Right lobe of liver (tissue), 6 donors: Measurements from ENCODE around the gene CDCP2. TPM values are rescaled to one million over a fixed set of nuclear protein-coding genes. Genes with fewer than 3 reads are reported as not detected.
"Not testable (repeated sequence)": the region's sequence is repeated elsewhere in the genome, so short reads cannot be mapped to it uniquely, and the experiment has no call there.

Source experiments
- ATAC-seq, 4 donors: fragments of 200-7000 bp; cut with Tn5 transposase; one replicate each; pipeline ENCODE4 v1.9.1; 2020; ENCODE audit warnings: mild to moderate bottlenecking in 4 of 4, moderate library complexity in 4 of 4
- DNase-seq, 3 donors: peaks; one replicate each; pipeline ENCODE4 v3.0.0-alpha.2; 2020
- H3K27ac ChIP-seq, 3 donors: fragments of 200-600 bp; one replicate each; pipeline ENCODE4 v1.8.0; 2022
- H3K27me3 ChIP-seq, 2 donors: fragments of 200-600 bp; one replicate each; pipeline ENCODE4 v1.8.0; 2022
- H3K36me3 ChIP-seq, 4 donors: fragments of 200-600 bp; sonication (generic) in 1 of 4; one replicate each; pipeline versions ENCODE4 v1.5.1 to v1.8.0; 2017 to 2022; ENCODE audit warnings: control low read depth in 1 of 4
- H3K4me1 ChIP-seq, 4 donors: fragments of 200-600 bp; sonication (generic) in 1 of 4; one replicate each; pipeline versions ENCODE4 v1.5.1 to v1.8.0; 2017 to 2022; ENCODE audit warnings: control low read depth in 1 of 4
- H3K4me3 ChIP-seq, 3 donors: fragments of 200-600 bp; one replicate each; pipeline ENCODE4 v1.8.0; 2022
- H3K9me3 ChIP-seq, 4 donors: fragments of 200-600 bp; sonication (generic) in 1 of 4; one replicate each; pipeline versions ENCODE4 v1.5.1 to v1.8.0; 2017 to 2022; ENCODE audit warnings: control low read depth in 1 of 4
- POLR2A ChIP-seq: fragments of 450-650 bp; IDR thresholded peaks from one replicate; pipeline ENCODE4 v1.6.1; 2017; ENCODE audit warnings: antibody characterized with exemption, mild to moderate bottlenecking
- WGBS: methylation state at CpG from one replicate; pipeline ENCODE4 v1.1.6; 2018; ENCODE audit warnings: low coverage, low lambda C conversion rate; ENCODE audit not compliant: insufficient coverage; ENCODE audit errors: missing lambda C conversion rate; 5-methylcytosine and 5-hydroxymethylcytosine counted together
- intact Hi-C, 2 donors: fragments of 100-400 bp; cut with DNase I; formaldehyde crosslinking; loops; one replicate each; pipeline versions ENCODE4 v1.11.2 to v1.14.1; 2022
- total RNA-seq, 6 experiments: library from RNA; depleted of rRNA in 2 of 6; stranded (reverse); fragments of >200 nt in 2 of 6; fragmentation: NEBNext Ultra II Directional in 3 of 6; extraction: Animal tissue kit (Norgen Biotek cat#: 25700) in 3 of 6; gene quantifications; one replicate each; pipeline versions ENCODE4 v1.1.0 to v1.2.4, GENCODE V29; 2016 to 2023
- TF ChIP-seq, protein P1 (sequence below), 4 donors: fragments of 200-600 bp in 3 of 4; fragments of 450-650 bp in 1 of 4; IDR thresholded peaks; one replicate each; pipeline versions ENCODE4 v1.5.1 to v1.8.0; 2016 to 2022; ENCODE audit warnings: antibody characterized with exemption in 4 of 4, mild to moderate bottlenecking in 2 of 4
- donor health status: DM: no; HTN: yes; CAD: no.
- donor health status: DM: no; HTN: no; CAD: no.
- donor health status: DM: no; HTN: no; CAD: no.
- donor health status: DM: no; HTN: yes; CAD: no.
- donor health status: DM: no; HTN: yes; CAD: no.

Gene CDCP2
- total RNA-seq, 6 experiments from 2014 or later: not detected

DNA sequence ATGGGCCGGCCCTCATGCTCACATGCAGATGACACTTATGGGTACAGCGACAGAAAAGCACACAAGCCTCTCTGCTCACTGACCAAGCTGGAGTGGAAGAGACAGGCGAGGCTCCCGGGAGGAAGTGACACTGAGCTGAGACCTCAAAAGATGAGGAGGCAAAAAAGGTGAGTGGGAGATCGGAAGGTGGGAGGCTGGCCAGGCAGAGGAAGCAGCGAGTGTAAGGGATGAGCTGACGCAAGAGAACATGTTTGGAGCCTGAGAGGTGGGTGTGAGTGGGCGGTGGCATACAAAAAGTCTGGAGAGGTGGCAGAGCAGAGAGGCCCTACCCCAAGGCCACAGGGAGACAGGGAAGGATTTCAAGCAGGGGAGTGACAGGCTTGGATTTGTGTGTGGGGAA lies 18.2 kb upstream of the CDCP2 start:
- no peaks in the 10 kb centered on the region for H3K9me3 ChIP-seq
- no peaks in the 10 kb centered on the region for H3K27me3 ChIP-seq
- ATAC-seq: no peak
- H3K4me3 ChIP-seq: no peak overlapping the region
- H3K27ac ChIP-seq: no peak overlapping the region
- no peaks in the 10 kb centered on the region for H3K36me3 ChIP-seq
- no peak for DNase-seq
- WGBS: 82% methylated on average over 7 of the region's 8 CpGs
- intact Hi-C loops: no loop called here
- peaks cover 0 to 12% (median 0%) of the 10 kb centered on the region in 4 donors for H3K4me1 ChIP-seq
- no peak for TF ChIP-seq POLR2A
- TF ChIP-seq, protein P1, sequence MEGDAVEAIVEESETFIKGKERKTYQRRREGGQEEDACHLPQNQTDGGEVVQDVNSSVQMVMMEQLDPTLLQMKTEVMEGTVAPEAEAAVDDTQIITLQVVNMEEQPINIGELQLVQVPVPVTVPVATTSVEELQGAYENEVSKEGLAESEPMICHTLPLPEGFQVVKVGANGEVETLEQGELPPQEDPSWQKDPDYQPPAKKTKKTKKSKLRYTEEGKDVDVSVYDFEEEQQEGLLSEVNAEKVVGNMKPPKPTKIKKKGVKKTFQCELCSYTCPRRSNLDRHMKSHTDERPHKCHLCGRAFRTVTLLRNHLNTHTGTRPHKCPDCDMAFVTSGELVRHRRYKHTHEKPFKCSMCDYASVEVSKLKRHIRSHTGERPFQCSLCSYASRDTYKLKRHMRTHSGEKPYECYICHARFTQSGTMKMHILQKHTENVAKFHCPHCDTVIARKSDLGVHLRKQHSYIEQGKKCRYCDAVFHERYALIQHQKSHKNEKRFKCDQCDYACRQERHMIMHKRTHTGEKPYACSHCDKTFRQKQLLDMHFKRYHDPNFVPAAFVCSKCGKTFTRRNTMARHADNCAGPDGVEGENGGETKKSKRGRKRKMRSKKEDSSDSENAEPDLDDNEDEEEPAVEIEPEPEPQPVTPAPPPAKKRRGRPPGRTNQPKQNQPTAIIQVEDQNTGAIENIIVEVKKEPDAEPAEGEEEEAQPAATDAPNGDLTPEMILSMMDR (IDR thresholded peaks at IDR 0.05): no peak

DNA sequence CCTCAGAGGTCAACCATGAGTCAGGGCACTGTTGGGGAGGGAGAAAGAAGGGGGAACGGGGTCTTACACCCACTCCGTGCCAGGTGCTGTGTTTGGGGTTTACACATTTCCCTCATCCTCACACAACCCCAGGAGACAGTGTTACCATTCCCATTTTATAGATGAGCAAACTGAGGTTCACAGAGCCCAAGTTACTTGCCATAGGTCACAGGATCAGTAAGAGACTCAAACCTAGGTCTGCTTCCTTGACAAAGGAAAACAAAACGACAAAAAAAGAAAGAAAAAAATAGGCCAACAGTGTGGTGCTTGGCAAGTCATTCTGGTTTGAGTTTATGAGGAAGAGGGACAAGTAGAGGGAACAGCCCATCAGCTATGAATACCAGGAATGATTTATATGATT lies 16.3 kb upstream of the CDCP2 start:
- Histone ChIP-seq H3K36me3 (no peaks in the 10 kb centered on the region), H3K27ac (no peak overlapping the region), H3K9me3 (no peaks in the 10 kb centered on the region), H3K4me1 (peaks cover 0 to 12% (median 0%) of the 10 kb centered on the region in 4 donors), H3K27me3 (no peaks in the 10 kb centered on the region), H3K4me3 (no peak overlapping the region)
- TF ChIP-seq, protein P1 (IDR thresholded peaks at IDR 0.05): no peak
- no peak for TF ChIP-seq POLR2A
- no peak for ATAC-seq
- WGBS: 72% methylated on average over 3 of the region's 3 CpGs
- intact Hi-C loops: no loop called here
- DNase-seq: no peak

DNA sequence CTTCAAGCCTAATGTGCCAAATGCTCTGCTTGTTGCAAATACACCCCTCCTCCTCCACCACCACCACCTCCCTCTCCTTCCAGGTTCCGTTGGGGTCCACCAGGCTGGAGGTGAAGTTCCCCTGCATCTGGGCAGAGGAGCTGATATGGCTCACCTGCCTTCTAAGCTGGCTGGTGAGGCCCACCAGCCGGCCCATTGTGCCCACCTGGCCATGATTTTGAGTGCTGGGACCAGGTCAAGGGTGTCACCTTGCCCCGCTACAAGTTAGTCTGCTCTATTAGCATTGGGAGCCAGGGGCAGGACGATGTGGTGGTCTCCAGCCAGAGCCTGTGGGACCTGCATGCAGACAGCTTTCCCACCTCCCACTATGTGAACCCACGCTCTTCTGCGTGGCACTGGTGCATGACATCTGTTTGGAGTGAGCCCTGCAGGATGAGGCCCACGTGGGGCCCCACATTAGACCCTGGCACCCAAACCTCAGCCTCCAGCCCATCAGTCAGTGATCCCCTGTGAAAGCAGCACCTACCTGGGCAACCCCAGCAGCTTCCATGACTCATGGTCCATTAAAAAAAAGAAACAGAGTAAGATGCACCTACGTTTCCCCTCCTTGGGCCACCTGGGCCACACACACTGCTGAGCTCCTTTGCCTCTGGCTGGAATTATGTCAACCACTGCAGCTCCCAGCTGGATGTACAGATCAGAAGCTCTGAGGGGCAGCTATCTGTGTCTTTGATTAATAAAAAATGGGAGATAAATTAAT lies 15.6 kb upstream of the CDCP2 start:
- intact Hi-C loops: no loop called here
- TF ChIP-seq, protein P1 (IDR thresholded peaks at IDR 0.05): no peak
- no peak for TF ChIP-seq POLR2A
- no peak overlapping the region for H3K4me3 ChIP-seq
- H3K27ac ChIP-seq: no peak overlapping the region
- no peaks in the 10 kb centered on the region for H3K36me3 ChIP-seq
- WGBS: 56% methylated on average over 1 of the region's 8 CpGs
- no peak for ATAC-seq
- H3K27me3 ChIP-seq: no peaks in the 10 kb centered on the region
- no peaks in the 10 kb centered on the region for H3K9me3 ChIP-seq
- H3K4me1 ChIP-seq: peaks cover 0 to 10% (median 0%) of the 10 kb centered on the region in 4 donors
- DNase-seq: no peak

DNA sequence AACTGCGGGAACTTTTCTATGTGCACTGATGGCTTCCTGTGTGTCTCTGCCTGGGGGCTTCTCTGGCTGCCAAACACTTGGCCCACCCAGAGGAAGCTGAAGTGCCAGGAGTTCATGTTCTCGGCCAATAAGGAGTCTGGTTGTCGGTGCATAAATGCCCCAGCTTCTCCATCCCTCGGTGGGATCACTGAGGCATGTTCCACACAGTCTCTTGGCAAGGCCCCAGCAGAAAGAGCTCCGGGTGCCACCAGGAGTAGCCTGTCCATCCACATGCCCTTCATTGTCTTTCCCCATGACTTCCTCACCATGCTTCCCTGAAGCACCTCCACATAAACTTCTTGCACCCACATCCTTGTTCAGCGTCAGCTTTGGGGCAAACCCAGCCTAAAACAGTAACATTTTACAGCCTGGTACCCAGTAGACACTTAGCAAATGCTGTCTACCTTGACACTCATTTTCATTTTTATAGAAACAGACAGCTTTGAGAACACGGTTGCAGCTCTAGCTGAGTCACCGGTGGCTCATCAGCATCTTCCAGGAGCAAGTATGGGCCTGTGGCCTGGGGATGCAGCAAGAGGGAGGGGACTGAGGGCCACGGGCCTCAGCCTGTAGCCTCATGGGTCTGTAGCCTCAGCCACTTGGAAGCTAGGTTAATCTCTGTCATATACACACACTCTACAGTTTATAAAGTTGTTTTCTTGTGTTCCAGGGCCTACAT lies 14.8 kb upstream of the CDCP2 start:
- Histone ChIP-seq H3K36me3 (no peaks in the 10 kb centered on the region), H3K9me3 (no peaks in the 10 kb centered on the region), H3K4me3 (no peak overlapping the region), H3K4me1 (peaks cover 0 to 2% (median 0%) of the 10 kb centered on the region in 4 donors), H3K27ac (no peak overlapping the region), H3K27me3 (no peaks in the 10 kb centered on the region)
- intact Hi-C loops: no loop called here
- WGBS: 71% methylated on average over 4 of the region's 9 CpGs
- DNase-seq (no peak), ATAC-seq (no peak)
- TF ChIP-seq, protein P1 (IDR thresholded peaks at IDR 0.05): no peak
- no peak for TF ChIP-seq POLR2A

DNA sequence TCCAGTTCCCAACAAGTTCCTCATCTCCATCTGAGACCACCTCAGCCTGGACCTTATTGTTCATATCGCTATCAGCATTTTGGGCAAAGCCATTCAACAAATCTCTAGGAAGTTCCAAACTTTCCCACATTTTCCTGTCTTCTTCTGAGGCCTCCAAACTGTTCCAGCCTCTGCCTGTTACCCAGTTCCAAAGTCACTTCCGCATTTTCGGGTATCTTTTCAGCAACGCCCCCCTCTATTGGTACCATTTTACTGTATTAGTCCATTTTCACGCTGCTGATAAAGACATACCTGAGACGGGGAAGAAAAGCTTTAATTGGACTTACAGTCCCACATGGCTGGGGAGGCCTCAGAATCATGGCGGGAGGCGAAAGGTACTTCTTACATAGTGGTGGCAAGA lies 13.6 kb upstream of the CDCP2 start:
- H3K27me3 ChIP-seq, H3K4me3 ChIP-seq, intact Hi-C loops, H3K27ac ChIP-seq, H3K36me3 ChIP-seq, ATAC-seq, DNase-seq, H3K4me1 ChIP-seq, H3K9me3 ChIP-seq: not testable (repeated sequence)
- WGBS: 88% methylated on average over 8 of the region's 8 CpGs
